Mucosa of descending colon (tissue), 3 donors: ENCODE measurements around the gene CWC27. TPM values are rescaled to one million over a fixed set of nuclear protein-coding genes. Genes with fewer than 3 reads are reported as not detected.

Experiments
- ATAC-seq: fragments of 200-7000 bp; cut with Tn5 transposase; one replicate; pipeline ENCODE4 v1.9.1; 2020; ENCODE audit warnings: mild to moderate bottlenecking, moderate library complexity
- DNase-seq, 3 donors: peaks; one replicate each; pipeline ENCODE4 v3.0.0-alpha.2; 2020
- H3K36me3 ChIP-seq: fragments of 200-600 bp; one replicate; pipeline ENCODE4 v1.8.0; 2021; ENCODE audit warnings: low read depth, mild to moderate bottlenecking
- H3K4me1 ChIP-seq: fragments of 200-600 bp; one replicate; pipeline ENCODE4 v1.8.0; 2021; ENCODE audit warnings: low read depth, mild to moderate bottlenecking
- H3K4me3 ChIP-seq: fragments of 200-600 bp; one replicate; pipeline ENCODE4 v1.8.0; 2021; ENCODE audit warnings: mild to moderate bottlenecking
- H3K9me3 ChIP-seq: fragments of 200-600 bp; one replicate; pipeline ENCODE4 v1.8.0; 2021; ENCODE audit warnings: mild to moderate bottlenecking
- CTCF ChIP-seq: fragments of 200-600 bp; IDR thresholded peaks from one replicate; pipeline ENCODE4 v1.8.0; 2022; ENCODE audit warnings: antibody characterized with exemption, mild to moderate bottlenecking
- intact Hi-C, 2 donors: fragments of 100-400 bp; cut with DNase I in 1 of 2; cut with micrococcal nuclease in 1 of 2; formaldehyde crosslinking; loops; one replicate each; pipeline versions ENCODE4 v1.11.0 to v1.11.1; 2022; cut with DNase I, micrococcal nuclease
- total RNA-seq, 3 donors: library from RNA; stranded (reverse); fragmentation: NEBNext Ultra II Directional in 2 of 3; extraction: Animal tissue kit (Norgen Biotek cat#: 25700) in 2 of 3; gene quantifications; one replicate each; pipeline versions ENCODE4 v1.2.1 to v1.2.4, GENCODE V29; 2021 to 2023
- donor health status: DM: no; HTN: no; CAD: no; lungs with moderate emphysema.
- donor health status: DM: no; HTN: no; CAD: no.
- donor health status: DM: no; HTN: yes; CAD: no.

CWC27 gene
- total RNA-seq, 3 donors from 2014 or later, result 15.1 to 21.7 (median 15.2) TPM

DNA sequence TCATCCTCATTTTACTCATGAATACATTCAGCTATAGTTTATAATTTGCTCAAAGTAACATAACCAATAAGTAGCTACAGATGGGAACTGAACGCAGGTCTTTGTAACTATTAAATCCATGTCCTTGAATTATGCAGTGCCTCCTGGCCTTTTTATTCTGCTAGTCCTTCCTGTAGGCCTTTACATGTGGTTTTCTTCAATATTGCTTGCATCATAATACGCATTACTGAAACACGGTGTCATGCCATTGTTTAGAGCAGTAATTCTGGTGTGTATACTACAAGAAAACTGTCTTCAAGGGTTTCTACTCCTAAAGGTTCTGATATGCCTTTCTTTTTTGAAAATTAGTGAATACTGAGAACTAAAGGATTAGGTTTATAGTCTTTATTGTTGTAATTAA lies 20.7 kb downstream of the CWC27 start:
- intact Hi-C loops, result no loop called here
- TF ChIP-seq CTCF, result no peak

DNA sequence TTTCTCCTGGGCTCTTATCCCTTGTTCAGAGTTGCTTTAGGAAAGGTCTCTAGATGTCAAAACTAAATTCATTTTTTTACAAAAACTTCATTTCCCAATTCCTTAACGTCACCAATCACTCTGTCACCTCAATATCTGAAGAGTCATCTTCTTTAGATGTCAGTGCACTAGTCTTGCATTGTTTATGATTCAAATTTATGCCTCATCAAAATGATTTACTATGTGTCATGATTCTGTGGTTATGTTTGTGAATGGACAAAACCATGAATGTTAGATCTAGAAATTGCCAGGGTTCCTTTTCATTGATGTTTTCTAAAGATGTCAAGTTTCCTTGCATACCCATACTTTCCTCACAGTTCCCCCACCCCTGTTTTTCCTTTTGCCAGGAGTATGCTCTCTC lies 21.5 kb downstream of the CWC27 start:
- Histone ChIP-seq H3K4me3 (no peak overlapping the region), H3K36me3 (no peaks in the 10 kb centered on the region), H3K9me3 (no peaks in the 10 kb centered on the region), H3K4me1 (peaks cover 15% of the 10 kb centered on the region)
- ATAC-seq (no peak), DNase-seq (no peak)
- intact Hi-C loops, result no loop called here
- TF ChIP-seq CTCF, result no peak

More for the DNA sequence above, 20.7 kb downstream of the CWC27 start:
- ATAC-seq, result no peak
- no peak for DNase-seq
- peaks cover 15% of the 10 kb centered on the region for H3K4me1 ChIP-seq
- H3K4me3 ChIP-seq, result no peak overlapping the region
- H3K9me3 ChIP-seq, result no peaks in the 10 kb centered on the region
- no peaks in the 10 kb centered on the region for H3K36me3 ChIP-seq

DNA sequence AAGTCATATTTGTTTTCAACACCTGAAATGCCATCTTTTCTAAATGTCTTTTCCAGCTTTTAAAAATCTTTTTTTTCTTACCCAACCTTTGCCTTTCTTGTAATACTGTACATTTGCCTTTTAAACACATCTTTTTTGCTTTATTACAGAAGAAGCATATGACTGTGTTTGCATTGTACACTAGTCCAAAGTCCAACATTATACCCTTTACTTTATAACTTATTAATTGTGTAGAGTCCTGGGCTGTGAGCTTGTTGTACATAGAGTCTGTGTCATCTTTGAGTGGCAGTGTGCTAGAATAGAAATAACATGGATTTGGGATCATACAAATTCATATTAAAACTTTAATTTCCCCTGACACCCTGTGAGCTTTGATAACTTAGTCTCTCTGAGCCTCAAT lies 23.7 kb downstream of the CWC27 start:
- Histone ChIP-seq H3K36me3 (no peaks in the 10 kb centered on the region), H3K9me3 (no peaks in the 10 kb centered on the region), H3K4me1 (peaks cover 15% of the 10 kb centered on the region), H3K4me3 (no peak overlapping the region)
- peak; percentile 94 for ATAC-seq
- no peak for TF ChIP-seq CTCF
- no peak for DNase-seq
- intact Hi-C loops, result no loop called here

DNA sequence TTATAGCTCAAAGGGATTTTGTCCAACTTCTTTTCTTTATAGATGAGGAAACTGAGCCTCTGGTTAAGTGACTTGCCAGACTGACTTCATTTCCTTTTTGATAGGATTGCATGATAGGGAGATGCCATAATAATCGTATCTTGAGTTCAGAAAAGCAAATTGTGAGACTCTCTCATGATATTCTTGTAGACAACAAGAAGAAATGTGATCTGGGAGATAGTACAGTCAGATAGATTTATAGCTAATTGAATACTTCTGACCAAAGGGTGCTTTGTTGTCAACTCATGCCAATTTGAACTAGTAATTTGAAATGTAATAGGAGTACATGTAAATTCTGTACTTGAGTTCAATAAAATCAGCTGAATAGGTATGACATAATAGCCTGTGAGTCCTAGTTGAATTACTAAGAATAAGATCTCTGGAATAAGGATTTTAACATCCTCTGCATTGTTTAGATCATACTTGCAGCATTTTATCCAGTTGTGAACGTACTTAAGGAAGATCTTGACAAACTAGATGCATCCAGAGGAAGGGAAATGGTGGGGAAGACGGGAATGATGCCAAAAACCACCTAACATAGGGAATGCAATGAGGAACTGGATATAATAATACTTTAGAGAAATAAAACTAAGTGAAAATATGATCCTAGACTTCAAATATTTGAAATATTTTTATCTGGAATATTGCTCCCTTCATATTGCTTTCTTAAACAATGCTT lies 25.5 kb downstream of the CWC27 start:
- no peak overlapping the region for H3K4me3 ChIP-seq
- H3K9me3 ChIP-seq, result no peaks in the 10 kb centered on the region
- H3K4me1 ChIP-seq, result peaks cover 15% of the 10 kb centered on the region
- intact Hi-C loops, result no loop called here
- no peaks in the 10 kb centered on the region for H3K36me3 ChIP-seq
- ATAC-seq, result no peak
- no peak for DNase-seq
- no peak for TF ChIP-seq CTCF

DNA sequence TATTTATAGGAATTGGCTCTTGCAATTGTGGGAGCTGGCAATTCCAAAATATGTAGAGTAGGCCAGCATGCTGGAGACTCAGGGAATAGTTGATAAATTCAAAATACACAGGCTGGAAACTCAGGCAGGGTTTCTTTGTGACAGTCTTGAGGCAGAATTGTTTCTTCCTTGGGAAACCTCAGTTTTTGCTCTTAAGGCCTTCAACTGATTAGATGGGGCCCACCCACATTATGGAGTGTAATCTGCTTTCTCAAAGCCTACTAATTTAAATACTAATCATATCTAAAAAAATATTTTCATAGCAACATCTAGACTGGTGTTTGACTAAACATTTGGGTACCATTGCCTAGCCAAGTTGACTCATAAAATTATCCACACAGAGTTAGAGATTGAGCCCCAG lies 27.6 kb downstream of the CWC27 start:
- Histone ChIP-seq H3K9me3 (no peaks in the 10 kb centered on the region), H3K4me3 (no peak overlapping the region), H3K4me1 (peaks cover 15% of the 10 kb centered on the region), H3K36me3 (no peaks in the 10 kb centered on the region)
- TF ChIP-seq CTCF, result no peak
- DNase-seq, result no peak
- ATAC-seq, result no peak
- intact Hi-C loops, result no loop called here

GRCh38 chr5:64800926-64801325 lies 32.2 kb downstream of the CWC27 start:
- intact Hi-C loops, result no loop called here
- no peaks in the 10 kb centered on the region for H3K4me1 ChIP-seq
- DNase-seq (no peak), ATAC-seq (no peak)
- no peaks in the 10 kb centered on the region for H3K9me3 ChIP-seq
- no peaks in the 10 kb centered on the region for H3K36me3 ChIP-seq
- no peak overlapping the region for H3K4me3 ChIP-seq
- TF ChIP-seq CTCF, result no peak
